H1 (cell line): ENCODE data around the gene IZUMO4. TPM values are rescaled to one million over a fixed set of nuclear protein-coding genes. Genes with fewer than 3 reads are reported as not detected.
A peak's percentile ranks its signal among the peaks of the same experiment; 100 is the strongest.

Experiments
- CTCF ChIA-PET: fragments of 300-600 bp; sonication (Branson Sonifier 250); formaldehyde crosslinking; loops from one replicate; lab custom pipeline; 2021; ENCODE audit not compliant: partially characterized antibody; lab: Charles Lee
- POLR2A ChIA-PET: fragments of 300-600 bp; sonication (Branson Sonifier 250); formaldehyde crosslinking; loops from one replicate; lab custom pipeline; 2021; ENCODE audit warnings: inconsistent platforms; ENCODE audit not compliant: partially characterized antibody; lab: Charles Lee
- DNase-seq, 2 experiments: peaks; one replicate each; pipeline versions ENCODE4 v3.0.0 to v3.0.0-alpha.2; 2010 to 2022; ENCODE audit warnings: low spot score in 2 of 2, low read depth in 1 of 2, mixed read lengths in 1 of 2
- FAIRE-seq: peaks from 2 replicates; lab custom pipeline; 2011; peaks lifted over from hg19 to GRCh38; lab: Jason Lieb, UNC
- H2AFZ ChIP-seq: 2 replicates; pipeline ENCODE4 v1.8.1; 2012; ENCODE audit warnings: low read length, inconsistent platforms
- H2AK5ac ChIP-seq: 2 replicates; pipeline ENCODE4 v1.6.1; 2013; ENCODE audit warnings: low read depth, low read length
- H2BK120ac ChIP-seq: replicated peaks from 2 replicates; pipeline ENCODE3; 2013; ENCODE audit warnings: low read depth, low read length, inconsistent platforms
- H2BK12ac ChIP-seq: 2 replicates; pipeline ENCODE4 v1.6.1; 2013; ENCODE audit warnings: low read depth, low read length
- H2BK15ac ChIP-seq: 2 replicates; pipeline ENCODE4 v1.6.1; 2013; ENCODE audit warnings: low read length
- H2BK20ac ChIP-seq: 2 replicates; pipeline ENCODE4 v1.6.1; 2013; ENCODE audit warnings: low read length
- H2BK5ac ChIP-seq: 2 replicates; pipeline ENCODE4 v1.6.1; 2013; ENCODE audit warnings: low read depth, low read length
- H3K14ac ChIP-seq: 2 replicates; pipeline ENCODE4 v1.6.1; 2013; ENCODE audit warnings: inconsistent platforms; ENCODE audit not compliant: insufficient read length
- H3K18ac ChIP-seq: 2 replicates; pipeline ENCODE4 v1.6.1; 2013; ENCODE audit warnings: low read length; ENCODE audit errors: extremely low read depth
- H3K23ac ChIP-seq: 2 replicates; pipeline ENCODE4 v1.6.1; 2013; ENCODE audit warnings: inconsistent platforms; ENCODE audit not compliant: insufficient read length
- H3K23me2 ChIP-seq: 2 replicates; pipeline ENCODE4 v1.6.1; 2013; ENCODE audit warnings: low read depth, low read length
- H3K27ac ChIP-seq: 2 replicates; pipeline ENCODE4 v1.6.1; 2011; ENCODE audit warnings: low read depth, low read length, inconsistent platforms
- H3K27me3 ChIP-seq, 4 experiments: replicated peaks in 1 of 4; 1 replicate in 1 of 4; 2 replicates in 3 of 4; pipeline versions ENCODE4 v1.6.1 to v1.8.1; 2011 to 2013; ENCODE audit warnings: low read length in 3 of 4, mild to moderate bottlenecking in 3 of 4, inconsistent platforms in 2 of 4, mixed read lengths in 2 of 4, moderate library complexity in 1 of 4; ENCODE audit not compliant: control insufficient read depth in 3 of 4, insufficient read depth in 3 of 4; ENCODE audit errors: extremely low read depth in 1 of 4
- H3K36me3 ChIP-seq, 4 experiments: 2 replicates each; pipeline versions ENCODE4 v1.6.1 to v1.8.1; 2011 to 2013; ENCODE audit warnings: mild to moderate bottlenecking in 4 of 4, low read length in 3 of 4, moderate library complexity in 2 of 4, control low read depth in 1 of 4, inconsistent platforms in 1 of 4; ENCODE audit not compliant: insufficient read depth in 4 of 4, control insufficient read depth in 2 of 4
- H3K4ac ChIP-seq: replicated peaks from 2 replicates; pipeline ENCODE3; 2013; ENCODE audit warnings: low read length, low read depth, mixed read lengths, inconsistent platforms; ENCODE audit not compliant: insufficient read length
- H3K4me1 ChIP-seq, 4 experiments: replicated peaks in 1 of 4; 1 replicate in 1 of 4; 2 replicates in 3 of 4; pipeline versions ENCODE4 v1.6.1 to v1.8.1; 2011 to 2013; ENCODE audit warnings: low read length in 3 of 4, inconsistent platforms in 2 of 4, mixed read lengths in 1 of 4; ENCODE audit not compliant: insufficient read depth in 4 of 4, control insufficient read depth in 3 of 4
- H3K4me2 ChIP-seq, 2 experiments: 2 replicates each; pipeline versions ENCODE4 v1.6.1 to v1.8.1; 2011 to 2013; ENCODE audit warnings: low read depth in 2 of 2, low read length in 2 of 2, control low read depth in 1 of 2, inconsistent platforms in 1 of 2, mild to moderate bottlenecking in 1 of 2; ENCODE audit not compliant: insufficient read depth in 1 of 2
- H3K4me3 ChIP-seq, 4 experiments: fragments of 200-600, 300-600 bp in 1 of 4; sonication (generic), shearing (Covaris generic), sonication (Bioruptor Twin) in 1 of 4; 2 replicates each; pipeline versions ENCODE4 v1.5.1 to v1.8.1; 2011 to 2016; ENCODE audit warnings: low read length in 4 of 4, low read depth in 3 of 4, control low read depth in 2 of 4, inconsistent platforms in 2 of 4, mild to moderate bottlenecking in 2 of 4, mixed read lengths in 1 of 4, moderate library complexity in 1 of 4; ENCODE audit not compliant: insufficient read depth in 2 of 4; ENCODE audit errors: extremely low read depth in 1 of 4
- H3K56ac ChIP-seq: replicated peaks from 2 replicates; pipeline ENCODE3; 2013; ENCODE audit warnings: low read depth, mild to moderate bottlenecking, mixed read lengths, low read length, inconsistent platforms; ENCODE audit not compliant: insufficient read length
- H3K79me1 ChIP-seq: 2 replicates; pipeline ENCODE4 v1.6.1; 2013; ENCODE audit warnings: low read depth, low read length, control low read depth
- H3K79me2 ChIP-seq, 2 experiments: 2 replicates each; pipeline versions ENCODE4 v1.6.1 to v1.8.1; 2012 to 2013; ENCODE audit warnings: low read length in 2 of 2, mild to moderate bottlenecking in 2 of 2, inconsistent platforms in 1 of 2; ENCODE audit not compliant: insufficient read depth in 2 of 2, control insufficient read depth in 1 of 2
- H3K9ac ChIP-seq, 4 experiments: replicated peaks in 1 of 4; 1 replicate in 1 of 4; 2 replicates in 3 of 4; pipeline versions ENCODE4 v1.6.1 to v1.8.1; 2011 to 2013; ENCODE audit warnings: low read depth in 3 of 4, low read length in 3 of 4, control low read depth in 2 of 4, mild to moderate bottlenecking in 2 of 4, moderate library complexity in 2 of 4, inconsistent platforms in 1 of 4; ENCODE audit errors: extremely low read depth in 1 of 4
- H3K9me3 ChIP-seq, 2 experiments: 2 replicates each; pipeline versions ENCODE4 v1.6.1 to v1.8.1; 2012 to 2013; ENCODE audit warnings: mild to moderate bottlenecking in 2 of 2, moderate library complexity in 2 of 2, control low read depth in 1 of 2, inconsistent platforms in 1 of 2, low read depth in 1 of 2, low read length in 1 of 2, mixed read lengths in 1 of 2; ENCODE audit not compliant: insufficient read depth in 2 of 2
- H4K20me1 ChIP-seq, 2 experiments: replicated peaks in 1 of 2; 2 replicates each; pipeline versions ENCODE3 to v1.8.1; 2011 to 2013; ENCODE audit warnings: inconsistent platforms in 2 of 2, low read length in 2 of 2, mild to moderate bottlenecking in 1 of 2; ENCODE audit not compliant: insufficient read depth in 2 of 2, control insufficient read depth in 1 of 2
- H4K5ac ChIP-seq: 2 replicates; pipeline ENCODE4 v1.6.1; 2013; ENCODE audit warnings: low read length, low read depth, mixed read lengths, inconsistent platforms; ENCODE audit not compliant: insufficient read length
- H4K8ac ChIP-seq: 2 replicates; pipeline ENCODE4 v1.8.0; 2013; ENCODE audit warnings: mild to moderate bottlenecking, moderate library complexity, low read length, inconsistent platforms; ENCODE audit not compliant: insufficient read depth; ENCODE audit errors: extremely low read depth
- H4K91ac ChIP-seq: replicated peaks from 2 replicates; pipeline ENCODE3; 2013; ENCODE audit warnings: low read length, mixed read lengths, inconsistent platforms; ENCODE audit not compliant: insufficient read length
- CTBP2 ChIP-seq: IDR thresholded peaks from 2 replicates; pipeline ENCODE4 v1.7.0; 2011; ENCODE audit warnings: borderline replicate concordance, mild to moderate bottlenecking, moderate library complexity, mixed read lengths, low read length; ENCODE audit not compliant: insufficient read depth, insufficient read length
- KDM1A ChIP-seq: fragments of 200-600, 300-600 bp; sonication (generic); IDR thresholded peaks from 2 replicates; pipeline ENCODE4 v1.7.1; 2016; ENCODE audit warnings: mild to moderate bottlenecking, low read length, borderline replicate concordance
- NRF1 ChIP-seq: IDR thresholded peaks from 2 replicates; pipeline ENCODE4 v1.6.1; 2011; ENCODE audit warnings: mild to moderate bottlenecking, low read depth, low read length, improper control_type of control experiment
- WGBS, 2 experiments: shearing (Covaris generic) in 1 of 2; methylation state at CpG; one replicate each; pipeline versions ENCODE4 v1.1.6 to v1.1.7; 2013 to 2015; ENCODE audit warnings: low lambda C conversion rate in 2 of 2, mixed read lengths in 2 of 2, inconsistent platforms in 1 of 2, low coverage in 1 of 2, missing lambda C conversion rate in 1 of 2; ENCODE audit not compliant: insufficient replicate concordance in 2 of 2, insufficient coverage in 1 of 2, insufficient read length in 1 of 2; ENCODE audit errors: extremely low coverage in 1 of 2, missing lambda C conversion rate in 1 of 2; 5-methylcytosine and 5-hydroxymethylcytosine counted together
- polyA plus RNA-seq, 7 experiments: library from polyadenylated mRNA; depleted of rRNA in 3 of 7; stranded (reverse) in 5 of 7; unstranded in 2 of 7; fragments of >200 nt in 5 of 7; fragments of 200-250 nt in 2 of 7; gene quantifications; 1 replicate in 5 of 7; 2 replicates in 1 of 7; 4 replicates in 1 of 7; pipeline versions ENCODE4 v1.2.1 to v1.2.3, GENCODE V29; 2011 to 2013; ENCODE audit warnings: missing spikeins in 2 of 7, mixed read lengths in 2 of 7
- total RNA-seq: library from RNA; stranded (reverse); fragmentation: NEBNext Ultra II Directional; extraction: Animal tissue kit (Norgen Biotek cat#: 25700); gene quantifications from 2 replicates; pipeline ENCODE4 v1.2.1, GENCODE V29; 2021
- TF ChIP-seq, protein P1 (sequence below): IDR thresholded peaks from 2 replicates; pipeline ENCODE4 v1.6.1; 2012; ENCODE audit warnings: low read length, inconsistent platforms

The IZUMO4 gene
- total and polyA plus RNA-seq, 2 of the 8 experiments (the other 6 are each of a cell fraction or from before 2014, with no cell fraction given), result 1.8 to 1.9 TPM

DNA sequence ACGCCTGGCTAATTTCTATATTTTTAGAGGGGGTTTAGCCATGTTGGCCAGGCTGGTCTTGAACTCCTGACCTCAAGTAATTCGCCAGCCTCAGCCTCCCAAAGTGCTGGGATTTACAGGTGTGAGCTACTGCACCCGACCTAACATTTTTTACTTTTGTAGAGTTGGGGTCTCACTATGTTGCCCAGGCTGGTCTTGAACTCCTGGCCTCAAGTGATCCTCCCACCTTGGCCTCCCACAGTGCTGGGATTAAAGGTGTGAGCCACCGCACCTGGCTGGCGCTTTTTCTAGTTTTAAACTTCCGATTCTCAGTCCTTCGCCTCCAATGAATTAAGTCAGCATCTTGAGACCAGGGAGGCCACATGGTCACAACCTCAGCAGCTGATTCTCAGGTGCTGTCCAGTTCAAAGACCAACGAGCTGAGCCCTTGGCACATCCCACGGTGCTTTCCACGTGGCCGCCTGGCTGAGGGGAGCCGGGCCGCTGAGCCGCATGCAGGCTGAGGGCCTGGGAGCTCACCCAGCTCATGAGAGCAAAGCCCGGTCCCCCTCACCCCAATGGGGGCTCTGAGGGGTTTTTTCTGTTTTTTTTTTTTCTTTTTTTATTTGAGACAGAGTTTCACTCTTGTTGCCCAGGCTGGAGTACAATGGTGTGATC lies 45.6 kb downstream of the IZUMO4 start:
- no peak overlapping the region for H3K14ac ChIP-seq
- H3K27ac ChIP-seq, result no peak overlapping the region
- H4K5ac ChIP-seq, result no peak overlapping the region
- no peak overlapping the region for H2BK15ac ChIP-seq
- 96% methylated on average over 14 of the region's 15 CpGs; no CpG with 5 or more reads in 1 of the 2 experiments for WGBS, 2 experiments
- H3K9ac ChIP-seq, result no peak overlapping the region
- H3K79me2 ChIP-seq, result peaks cover 28 to 92% of the 10 kb centered on the region in 2 experiments
- H3K4me2 ChIP-seq, result no peak overlapping the region
- H3K9me3 ChIP-seq, result no peaks in the 10 kb centered on the region
- H2BK12ac ChIP-seq, result no peak overlapping the region
- no peak for TF ChIP-seq NRF1
- TF ChIP-seq CTBP2, result no peak
- TF ChIP-seq KDM1A, result peak; percentile 9; the same call in 1 of the 2 replicates
- TF ChIP-seq, protein P1, sequence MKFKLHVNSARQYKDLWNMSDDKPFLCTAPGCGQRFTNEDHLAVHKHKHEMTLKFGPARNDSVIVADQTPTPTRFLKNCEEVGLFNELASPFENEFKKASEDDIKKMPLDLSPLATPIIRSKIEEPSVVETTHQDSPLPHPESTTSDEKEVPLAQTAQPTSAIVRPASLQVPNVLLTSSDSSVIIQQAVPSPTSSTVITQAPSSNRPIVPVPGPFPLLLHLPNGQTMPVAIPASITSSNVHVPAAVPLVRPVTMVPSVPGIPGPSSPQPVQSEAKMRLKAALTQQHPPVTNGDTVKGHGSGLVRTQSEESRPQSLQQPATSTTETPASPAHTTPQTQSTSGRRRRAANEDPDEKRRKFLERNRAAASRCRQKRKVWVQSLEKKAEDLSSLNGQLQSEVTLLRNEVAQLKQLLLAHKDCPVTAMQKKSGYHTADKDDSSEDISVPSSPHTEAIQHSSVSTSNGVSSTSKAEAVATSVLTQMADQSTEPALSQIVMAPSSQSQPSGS, result no peak
- no peak overlapping the region for H3K4me3 ChIP-seq
- H2AK5ac ChIP-seq, result no peak overlapping the region
- peaks cover 7 to 16% (median 8%) of the 10 kb centered on the region in 4 experiments; a peak in 5 of 8 replicates for H3K36me3 ChIP-seq
- CTCF ChIA-PET, result interaction anchor here (0.6 to 1.3 kb wide), 4 partner anchors 9 to 140 kb away, joined by 3 to 4 read pairs (median 3); no protein-coding TSS in a partner anchor
- H3K18ac ChIP-seq, result no peak overlapping the region
- no peaks in the 10 kb centered on the region; a peak in 1 of 7 replicates for H3K27me3 ChIP-seq
- no peak overlapping the region for H3K23ac ChIP-seq
- no peak overlapping the region for H2AFZ ChIP-seq
- no peak overlapping the region for H3K56ac ChIP-seq
- peaks cover 33 to 40% of the 10 kb centered on the region in 2 experiments for H4K20me1 ChIP-seq
- DNase-seq (no peak), FAIRE-seq (no peak)
- peaks cover 0 to 2% (median 0%) of the 10 kb centered on the region in 4 experiments; a peak in 1 of 7 replicates for H3K4me1 ChIP-seq
- H2BK5ac ChIP-seq, result no peak overlapping the region
- no peaks in the 10 kb centered on the region for H3K23me2 ChIP-seq
- no peak overlapping the region for H2BK20ac ChIP-seq
- no peak overlapping the region for H2BK120ac ChIP-seq
- peaks cover 6% of the 10 kb centered on the region for H3K79me1 ChIP-seq
- POLR2A ChIA-PET, result no interaction called here
- H4K8ac ChIP-seq, result no peak overlapping the region
- no peak overlapping the region for H4K91ac ChIP-seq
- no peak overlapping the region for H3K4ac ChIP-seq
